HG03064 (cell line): ENCODE data around the gene CRCP.
A peak's percentile ranks its signal among the peaks of the same experiment; 100 is the strongest.
"Not testable (repeated sequence)": the region's sequence is repeated elsewhere in the genome, so short reads cannot be mapped to it uniquely, and the experiment has no call there.

Experiments used
- ATAC-seq: cut with Tn5 transposase; IDR thresholded peaks from one replicate; pipeline ENCODE4 v1.9.1; 2021; ENCODE audit warnings: low read depth; ENCODE audit not compliant: unreplicated experiment

Gene CRCP

GRCh38 chr7:66114743-66115649, at the start of gene CRCP:
CRCP (plus strand) TSS chr7:66114847; CDS start chr7:66114963, 116 bp downstream.
- ATAC-seq: peak; percentile 88

GRCh38 chr7:66069732-66070131, 44.9 kb upstream of the CRCP start:
- no peak for ATAC-seq

GRCh38 chr7:66070222-66070621, 44.4 kb upstream of the CRCP start:
- no peak for ATAC-seq

DNA sequence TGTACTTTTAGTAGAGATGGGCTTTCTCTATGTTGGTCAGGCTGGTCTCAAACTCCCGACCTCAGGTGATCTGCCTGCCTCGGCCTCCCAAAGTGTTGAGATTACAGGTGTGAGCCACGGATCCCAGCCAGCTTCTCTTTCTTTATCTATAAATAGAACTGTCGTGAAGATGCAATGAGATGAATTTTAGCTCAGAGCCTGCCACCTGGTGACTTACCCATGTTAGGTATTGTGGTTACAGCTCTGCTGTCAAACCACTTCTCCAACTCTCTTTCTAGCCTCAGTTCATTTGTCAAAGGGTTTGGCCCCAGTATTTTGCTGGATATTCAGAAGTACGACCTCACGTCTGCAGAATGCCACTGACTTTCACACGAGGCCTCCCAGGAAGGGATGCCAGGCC, 42.4 kb upstream of the CRCP start:
- not testable (repeated sequence) for ATAC-seq

GRCh38 chr7:66075590-66076461, 38.8 kb upstream of the CRCP start, which contains the start of gene ASL:
ASL (plus strand) TSS chr7:66075819; CDS start chr7:66076082, 263 bp downstream.
- peak; percentile 97 for ATAC-seq

GRCh38 chr7:66076462-66077329, 38.0 kb upstream of the CRCP start:
- no peak for ATAC-seq

DNA sequence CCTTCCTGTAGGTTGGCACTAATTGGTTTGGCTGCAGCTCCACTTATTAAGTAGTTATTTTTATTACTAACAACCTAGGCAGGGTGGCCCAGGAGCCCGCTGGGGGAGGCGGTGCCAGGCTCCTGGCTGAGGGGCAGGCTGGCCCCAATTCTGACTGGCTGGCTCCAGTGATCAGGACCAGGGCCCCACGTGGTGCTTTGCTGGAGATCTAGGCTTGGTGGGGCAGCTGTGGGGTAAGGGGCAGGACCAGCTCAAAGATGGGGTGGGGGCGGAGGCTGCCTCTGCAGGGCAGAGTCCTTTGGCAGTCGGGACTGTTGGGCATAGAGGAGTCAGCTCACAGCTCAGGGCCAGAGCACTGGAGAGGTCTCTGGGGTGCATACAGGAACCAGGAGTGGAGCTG, 36.6 kb upstream of the CRCP start:
- no peak for ATAC-seq

DNA sequence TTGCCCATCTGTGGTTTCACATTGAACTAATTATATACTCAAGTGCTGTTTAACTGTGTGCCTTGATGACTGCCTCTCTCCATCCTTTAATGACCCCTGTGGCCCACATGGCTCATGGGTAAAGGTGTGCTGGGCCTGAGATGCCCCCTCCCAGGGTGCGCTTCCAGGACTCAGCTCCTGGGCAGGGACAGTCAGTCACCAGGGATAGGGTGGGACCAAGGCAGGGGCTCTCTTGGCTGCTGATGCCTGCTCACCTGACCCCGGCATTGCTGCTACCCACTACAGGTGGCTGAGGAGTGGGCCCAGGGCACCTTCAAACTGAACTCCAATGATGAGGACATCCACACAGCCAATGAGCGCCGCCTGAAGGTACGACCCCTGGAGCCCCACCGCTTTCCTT, 32.6 kb upstream of the CRCP start:
- ATAC-seq: no peak

DNA sequence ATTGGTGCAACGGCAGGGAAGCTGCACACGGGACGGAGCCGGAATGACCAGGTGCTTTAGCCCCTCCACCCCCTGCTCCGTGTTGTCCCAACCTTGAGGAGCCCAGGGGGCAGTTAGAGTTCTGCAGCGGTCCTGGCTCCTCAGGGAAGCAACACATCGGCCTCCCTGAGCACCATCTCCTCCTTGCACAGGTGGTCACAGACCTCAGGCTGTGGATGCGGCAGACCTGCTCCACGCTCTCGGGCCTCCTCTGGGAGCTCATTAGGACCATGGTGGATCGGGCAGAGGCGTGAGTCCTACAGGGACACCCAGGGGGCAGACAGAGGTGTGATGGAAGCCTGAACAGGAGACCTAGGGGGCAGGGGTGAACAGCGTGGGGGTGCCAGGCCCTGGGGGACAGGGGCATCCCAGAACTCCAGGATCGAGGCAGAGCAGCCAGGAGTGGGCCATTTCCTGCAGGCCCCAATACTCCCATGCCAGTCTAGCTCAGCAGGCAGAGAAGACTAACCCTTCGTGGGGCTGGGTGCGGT, 31.7 kb upstream of the CRCP start:
- ATAC-seq: no peak

- ATAC-seq: no peak
These were observed 31.0 kb upstream of the CRCP start for GRCh38 chr7:66083677-66084076.

GRCh38 chr7:66088861-66089838, 25.5 kb upstream of the CRCP start:
- no peak for ATAC-seq

- ATAC-seq: no peak
These were observed 22.0 kb upstream of the CRCP start for GRCh38 chr7:66092654-66093053.

DNA sequence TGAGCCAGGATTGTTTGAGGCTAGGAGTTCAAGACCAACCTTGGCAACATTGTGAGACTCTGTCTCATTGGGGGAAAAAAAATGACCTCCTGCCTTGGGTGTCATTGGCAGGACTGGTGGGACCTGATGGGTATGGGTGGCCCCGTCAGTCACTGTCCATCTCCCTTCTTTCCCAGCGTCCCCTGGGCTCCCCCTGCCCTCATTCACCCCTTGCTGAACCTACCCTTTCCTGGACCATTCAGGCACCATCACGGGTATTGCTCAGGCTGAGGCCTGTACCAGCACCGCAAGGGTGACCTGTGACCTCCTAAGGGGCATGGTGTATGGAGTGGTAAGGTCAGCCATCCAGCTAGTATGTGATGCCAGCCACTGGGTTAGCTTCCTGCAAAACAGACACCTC, 19.6 kb upstream of the CRCP start:
- ATAC-seq: no peak

DNA sequence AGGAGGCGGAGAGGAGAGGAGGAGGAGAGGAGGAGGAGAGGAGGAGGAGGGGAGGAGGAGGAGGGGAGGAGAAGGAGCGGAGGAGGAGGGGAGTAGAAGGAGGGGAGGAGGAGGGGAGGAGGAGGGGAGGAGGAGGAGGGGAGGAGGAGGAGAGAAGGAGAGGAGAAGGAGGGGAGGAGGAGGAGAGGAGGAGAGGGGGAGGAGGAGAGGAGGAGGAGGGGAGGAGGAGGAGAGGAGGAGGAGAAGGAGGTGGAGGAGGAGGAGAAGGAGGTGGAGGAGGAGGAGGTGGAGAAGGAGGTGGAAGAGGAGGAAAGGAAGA, 15.5 kb upstream of the CRCP start:
- ATAC-seq: no peak

- no peak for ATAC-seq
These were observed 14.9 kb upstream of the CRCP start for GRCh38 chr7:66099551-66100407.

- no peak for ATAC-seq
These were observed 14.1 kb upstream of the CRCP start for GRCh38 chr7:66100408-66101050.

DNA sequence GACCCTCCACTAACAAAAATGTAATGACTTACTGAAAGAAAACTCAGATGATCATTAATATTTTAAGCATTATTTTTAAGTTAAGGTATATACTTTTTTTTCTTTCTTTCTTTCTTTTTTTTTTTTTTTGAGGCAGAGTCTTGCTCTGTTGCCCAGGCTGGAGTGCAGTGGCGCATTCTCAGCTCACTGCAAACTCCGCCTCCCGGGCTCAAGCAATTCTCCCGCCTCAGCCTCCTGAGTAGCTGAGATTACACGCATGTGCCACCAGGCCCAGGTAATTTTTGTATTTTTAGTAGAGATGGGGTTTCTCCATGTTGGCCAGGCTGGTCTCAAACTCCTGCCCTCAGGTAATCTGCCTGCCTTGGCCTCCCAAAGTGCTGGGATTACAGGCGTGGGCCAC, 12.5 kb upstream of the CRCP start:
- ATAC-seq: not testable (repeated sequence)

- ATAC-seq: not testable (repeated sequence)
These were observed 10.7 kb upstream of the CRCP start for GRCh38 chr7:66103994-66104393.
